ENCODE results near the gene UTY. TPM values are rescaled to one million over a fixed set of nuclear protein-coding genes. Genes with fewer than 3 reads are reported as not detected.

UTY gene
- total and polyA plus RNA-seq, 2 of the 13 experiments (the other 11 are each of a cell fraction or from before 2014, with no cell fraction given), result not detected

DNA sequence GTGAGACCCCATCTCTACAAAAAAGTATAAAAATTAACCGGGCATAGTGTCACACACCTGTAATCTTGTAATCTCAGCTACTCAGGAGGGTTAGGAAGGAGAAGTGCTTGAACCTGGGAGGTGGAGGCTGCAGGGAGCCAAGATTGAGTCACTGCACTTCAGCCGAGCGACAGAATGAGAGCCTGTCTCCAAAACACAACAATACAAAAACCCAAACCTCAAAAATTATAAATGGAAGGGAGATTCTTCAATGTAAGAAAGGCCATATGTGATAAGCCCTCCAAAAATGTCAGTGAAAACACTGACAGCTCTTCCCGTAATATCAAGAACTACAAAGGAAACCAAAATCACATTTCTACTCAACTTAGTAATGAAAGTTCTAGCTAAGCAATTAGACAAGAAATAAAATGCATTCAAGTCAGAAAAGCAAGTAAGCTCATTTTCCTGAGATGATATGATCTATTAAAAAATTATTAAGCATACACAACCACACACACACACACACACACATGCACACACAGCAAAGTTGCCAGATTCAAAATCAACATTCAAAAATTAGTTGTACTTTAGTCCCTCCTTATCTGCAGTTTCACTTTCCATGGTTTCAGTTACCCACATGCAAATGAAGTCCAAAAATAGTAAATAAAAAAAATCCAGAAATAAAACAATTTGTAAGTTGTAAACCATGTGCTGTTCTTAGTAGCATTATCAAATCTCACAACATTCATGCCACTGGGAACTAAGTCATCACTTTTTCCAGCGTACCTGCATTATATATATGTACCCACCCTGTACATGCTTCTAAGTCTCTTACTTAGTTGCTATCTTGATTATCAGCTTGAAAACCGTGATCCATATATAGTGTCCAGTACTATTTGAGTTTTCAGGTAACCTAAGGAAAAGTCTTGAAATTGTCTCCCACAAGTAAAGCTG lies 108.7 kb downstream of the UTY start:
- intact Hi-C loops (cut with micrococcal nuclease; ENCODE audit: unreplicated experiment), result no loop called here
- POLR2A ChIA-PET, result no interaction called here
- no peaks in the 10 kb centered on the region for H3K79me2 ChIP-seq (ENCODE audit: insufficient read depth, low read length)

More for the DNA sequence above, 108.7 kb downstream of the UTY start:
- Histone ChIP-seq H3K4me2 (ENCODE audit: low read depth, low read length) (no peak overlapping the region), H3K36me3 (replicated peaks in 1 of 2; ENCODE audit: control insufficient read depth in 1 of 2, insufficient read depth in 2 of 2, low read length in 2 of 2) (no peaks in the 10 kb centered on the region), H3K9me3 (ENCODE audit: low read length) (no peaks in the 10 kb centered on the region), H3K27me3 (ENCODE audit: control insufficient read depth in 1 of 2, insufficient read depth in 2 of 2, low read length in 2 of 2) (no peaks in the 10 kb centered on the region), H3K4me1 (ENCODE audit: insufficient read depth, low read length) (no peaks in the 10 kb centered on the region), H4K20me1 (ENCODE audit: insufficient read depth, low read length) (no peaks in the 10 kb centered on the region), H2AFZ (ENCODE audit: low read length) (no peak overlapping the region), H3K9ac (ENCODE audit: insufficient read depth, low read depth, low read length) (no peak overlapping the region), H3K4me3 (replicated peaks in 1 of 3; ENCODE audit: insufficient read depth in 1 of 3, low read depth in 2 of 3, low read length in 3 of 3) (no peak overlapping the region), H3K27ac (ENCODE audit: extremely low read length, insufficient read depth, low read length) (no peak overlapping the region)
- TF ChIP-seq ZNF274 (CRISPR knock-in tag; IDR thresholded peaks at IDR 0.05), result no peak
- no peak for TF ChIP-seq ZNF816 (CRISPR knock-in tag; IDR thresholded peaks at IDR 0.05; ENCODE audit: borderline replicate concordance)
- TF ChIP-seq, protein P1, sequence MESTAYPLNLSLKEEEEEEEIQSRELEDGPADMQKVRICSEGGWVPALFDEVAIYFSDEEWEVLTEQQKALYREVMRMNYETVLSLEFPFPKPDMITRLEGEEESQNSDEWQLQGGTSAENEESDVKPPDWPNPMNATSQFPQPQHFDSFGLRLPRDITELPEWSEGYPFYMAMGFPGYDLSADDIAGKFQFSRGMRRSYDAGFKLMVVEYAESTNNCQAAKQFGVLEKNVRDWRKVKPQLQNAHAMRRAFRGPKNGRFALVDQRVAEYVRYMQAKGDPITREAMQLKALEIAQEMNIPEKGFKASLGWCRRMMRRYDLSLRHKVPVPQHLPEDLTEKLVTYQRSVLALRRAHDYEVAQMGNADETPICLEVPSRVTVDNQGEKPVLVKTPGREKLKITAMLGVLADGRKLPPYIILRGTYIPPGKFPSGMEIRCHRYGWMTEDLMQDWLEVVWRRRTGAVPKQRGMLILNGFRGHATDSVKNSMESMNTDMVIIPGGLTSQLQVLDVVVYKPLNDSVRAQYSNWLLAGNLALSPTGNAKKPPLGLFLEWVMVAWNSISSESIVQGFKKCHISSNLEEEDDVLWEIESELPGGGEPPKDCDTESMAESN (CRISPR knock-in tag; conservative IDR thresholded peaks at IDR 0.05), result no peak
- no peak for TF ChIP-seq HOXD1 (CRISPR knock-in tag; IDR thresholded peaks at IDR 0.05)
- TF ChIP-seq SIN3A (IDR thresholded peaks at IDR 0.05; ENCODE audit: borderline replicate concordance, low read depth, low read length), result no peak
- TF ChIP-seq, protein P2, sequence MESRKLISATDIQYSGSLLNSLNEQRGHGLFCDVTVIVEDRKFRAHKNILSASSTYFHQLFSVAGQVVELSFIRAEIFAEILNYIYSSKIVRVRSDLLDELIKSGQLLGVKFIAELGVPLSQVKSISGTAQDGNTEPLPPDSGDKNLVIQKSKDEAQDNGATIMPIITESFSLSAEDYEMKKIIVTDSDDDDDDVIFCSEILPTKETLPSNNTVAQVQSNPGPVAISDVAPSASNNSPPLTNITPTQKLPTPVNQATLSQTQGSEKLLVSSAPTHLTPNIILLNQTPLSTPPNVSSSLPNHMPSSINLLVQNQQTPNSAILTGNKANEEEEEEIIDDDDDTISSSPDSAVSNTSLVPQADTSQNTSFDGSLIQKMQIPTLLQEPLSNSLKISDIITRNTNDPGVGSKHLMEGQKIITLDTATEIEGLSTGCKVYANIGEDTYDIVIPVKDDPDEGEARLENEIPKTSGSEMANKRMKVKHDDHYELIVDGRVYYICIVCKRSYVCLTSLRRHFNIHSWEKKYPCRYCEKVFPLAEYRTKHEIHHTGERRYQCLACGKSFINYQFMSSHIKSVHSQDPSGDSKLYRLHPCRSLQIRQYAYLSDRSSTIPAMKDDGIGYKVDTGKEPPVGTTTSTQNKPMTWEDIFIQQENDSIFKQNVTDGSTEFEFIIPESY (CRISPR knock-in tag; IDR thresholded peaks at IDR 0.05), result no peak
- TF ChIP-seq, protein P3, sequence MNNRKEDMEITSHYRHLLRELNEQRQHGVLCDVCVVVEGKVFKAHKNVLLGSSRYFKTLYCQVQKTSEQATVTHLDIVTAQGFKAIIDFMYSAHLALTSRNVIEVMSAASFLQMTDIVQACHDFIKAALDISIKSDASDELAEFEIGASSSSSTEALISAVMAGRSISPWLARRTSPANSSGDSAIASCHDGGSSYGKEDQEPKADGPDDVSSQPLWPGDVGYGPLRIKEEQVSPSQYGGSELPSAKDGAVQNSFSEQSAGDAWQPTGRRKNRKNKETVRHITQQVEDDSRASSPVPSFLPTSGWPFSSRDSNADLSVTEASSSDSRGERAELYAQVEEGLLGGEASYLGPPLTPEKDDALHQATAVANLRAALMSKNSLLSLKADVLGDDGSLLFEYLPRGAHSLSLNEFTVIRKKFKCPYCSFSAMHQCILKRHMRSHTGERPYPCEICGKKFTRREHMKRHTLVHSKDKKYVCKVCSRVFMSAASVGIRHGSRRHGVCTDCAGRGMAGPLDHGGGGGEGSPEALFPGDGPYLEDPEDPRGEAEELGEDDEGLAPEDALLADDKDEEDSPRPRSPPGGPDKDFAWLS (CRISPR knock-in tag; IDR thresholded peaks at IDR 0.05; ENCODE audit: borderline replicate concordance), result no peak
- TF ChIP-seq SMARCE1 (IDR thresholded peaks at IDR 0.05; ENCODE audit: borderline replicate concordance), result no peak
- TF ChIP-seq, protein P4, sequence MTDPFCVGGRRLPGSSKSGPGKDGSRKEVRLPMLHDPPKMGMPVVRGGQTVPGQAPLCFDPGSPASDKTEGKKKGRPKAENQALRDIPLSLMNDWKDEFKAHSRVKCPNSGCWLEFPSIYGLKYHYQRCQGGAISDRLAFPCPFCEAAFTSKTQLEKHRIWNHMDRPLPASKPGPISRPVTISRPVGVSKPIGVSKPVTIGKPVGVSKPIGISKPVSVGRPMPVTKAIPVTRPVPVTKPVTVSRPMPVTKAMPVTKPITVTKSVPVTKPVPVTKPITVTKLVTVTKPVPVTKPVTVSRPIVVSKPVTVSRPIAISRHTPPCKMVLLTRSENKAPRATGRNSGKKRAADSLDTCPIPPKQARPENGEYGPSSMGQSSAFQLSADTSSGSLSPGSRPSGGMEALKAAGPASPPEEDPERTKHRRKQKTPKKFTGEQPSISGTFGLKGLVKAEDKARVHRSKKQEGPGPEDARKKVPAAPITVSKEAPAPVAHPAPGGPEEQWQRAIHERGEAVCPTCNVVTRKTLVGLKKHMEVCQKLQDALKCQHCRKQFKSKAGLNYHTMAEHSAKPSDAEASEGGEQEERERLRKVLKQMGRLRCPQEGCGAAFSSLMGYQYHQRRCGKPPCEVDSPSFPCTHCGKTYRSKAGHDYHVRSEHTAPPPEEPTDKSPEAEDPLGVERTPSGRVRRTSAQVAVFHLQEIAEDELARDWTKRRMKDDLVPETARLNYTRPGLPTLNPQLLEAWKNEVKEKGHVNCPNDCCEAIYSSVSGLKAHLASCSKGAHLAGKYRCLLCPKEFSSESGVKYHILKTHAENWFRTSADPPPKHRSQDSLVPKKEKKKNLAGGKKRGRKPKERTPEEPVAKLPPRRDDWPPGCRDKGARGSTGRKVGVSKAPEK (CRISPR knock-in tag; IDR thresholded peaks at IDR 0.05; ENCODE audit: borderline replicate concordance), result no peak
- no peak for TF ChIP-seq ZNF672 (CRISPR knock-in tag; IDR thresholded peaks at IDR 0.05)
- no peak for TF ChIP-seq HDAC6 (IDR thresholded peaks at IDR 0.05; ENCODE audit: low read depth, low read length)
- no TSS peak for BruUV-seq (replicated peaks)
- 50% methylated on average over 3 of the region's 6 CpGs for WGBS (ENCODE audit: low lambda C conversion rate)
- in situ Hi-C loops (cut with HindIII; ENCODE audit: extremely low pct_ligation_motif_present, low pct_unique_long_range_greater_than_20kb), result no loop called here
- CTCF ChIA-PET (ENCODE audit: low intra/inter-chr PET ratio, low total read pairs), result no interaction called here
- FAIRE-seq (no peak), ATAC-seq (no peak), DNase-seq (ENCODE audit: low spot score) (no peak)

Measured in HepG2 (cell line).